Iris pigment epithelial cell (primary cell): ENCODE measurements around the gene TMPRSS15.
A peak's percentile ranks its signal among the peaks of the same experiment; 100 is the strongest.

ENCODE experiments used
- DNase-seq: peaks from one replicate; pipeline ENCODE4 v3.0.0-alpha.2; 2011; ENCODE audit warnings: low read depth

The TMPRSS15 gene

DNA sequence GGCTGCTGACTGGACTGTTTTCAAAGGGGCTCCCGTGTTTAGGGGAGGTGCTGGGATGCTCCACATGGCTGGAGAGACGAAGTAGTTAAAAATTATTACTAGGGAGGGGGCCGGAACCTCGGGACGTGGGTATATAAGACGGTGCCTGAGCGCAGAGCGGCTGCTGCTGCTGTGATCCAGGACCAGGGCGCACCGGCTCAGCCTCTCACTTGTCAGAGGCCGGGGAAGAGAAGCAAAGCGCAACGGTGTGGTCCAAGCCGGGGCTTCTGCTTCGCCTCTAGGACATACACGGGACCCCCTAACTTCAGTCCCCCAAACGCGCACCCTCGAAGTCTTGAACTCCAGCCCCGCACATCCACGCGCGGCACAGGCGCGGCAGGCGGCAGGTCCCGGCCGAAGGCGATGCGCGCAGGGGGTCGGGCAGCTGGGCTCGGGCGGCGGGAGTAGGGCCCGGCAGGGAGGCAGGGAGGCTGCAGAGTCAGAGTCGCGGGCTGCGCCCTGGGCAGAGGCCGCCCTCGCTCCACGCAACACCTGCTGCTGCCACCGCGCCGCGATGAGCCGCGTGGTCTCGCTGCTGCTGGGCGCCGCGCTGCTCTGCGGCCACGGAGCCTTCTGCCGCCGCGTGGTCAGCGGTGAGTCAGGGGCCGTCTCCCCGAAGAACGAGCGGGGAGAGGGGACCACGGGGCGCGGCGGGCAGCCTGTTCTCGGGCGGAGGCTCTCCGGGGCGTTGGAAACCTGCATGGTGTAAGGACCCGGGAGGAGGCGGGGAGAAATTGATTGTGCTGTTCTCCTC is 158.7 kb downstream of the TMPRSS15 start, which contains the start of gene CHODL:
CHODL (plus strand) TSS at position 163 of the 793 bp plus-strand sequence; CDS start at position 554, 391 bp downstream.
- peak; percentile 1 for DNase-seq

DNA sequence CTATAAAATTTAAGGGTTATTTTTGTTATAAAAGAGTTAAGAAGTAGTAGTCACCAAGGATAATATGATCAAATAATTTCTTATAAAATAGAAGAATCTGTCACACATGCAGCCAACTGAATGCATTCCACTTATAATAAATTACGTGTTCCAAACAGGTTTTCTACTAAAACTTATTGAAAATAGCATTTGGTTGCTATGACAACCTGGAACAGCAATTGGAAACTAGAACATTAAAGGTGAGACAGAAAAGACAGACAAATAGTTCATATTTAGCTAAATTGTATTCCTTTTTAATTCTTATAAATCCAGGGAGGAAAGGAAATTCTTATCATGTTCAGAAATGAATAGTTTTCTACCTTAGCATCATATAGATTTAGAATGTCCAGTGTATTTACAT is 168.0 kb downstream of the TMPRSS15 start:
- DNase-seq: no peak

DNA sequence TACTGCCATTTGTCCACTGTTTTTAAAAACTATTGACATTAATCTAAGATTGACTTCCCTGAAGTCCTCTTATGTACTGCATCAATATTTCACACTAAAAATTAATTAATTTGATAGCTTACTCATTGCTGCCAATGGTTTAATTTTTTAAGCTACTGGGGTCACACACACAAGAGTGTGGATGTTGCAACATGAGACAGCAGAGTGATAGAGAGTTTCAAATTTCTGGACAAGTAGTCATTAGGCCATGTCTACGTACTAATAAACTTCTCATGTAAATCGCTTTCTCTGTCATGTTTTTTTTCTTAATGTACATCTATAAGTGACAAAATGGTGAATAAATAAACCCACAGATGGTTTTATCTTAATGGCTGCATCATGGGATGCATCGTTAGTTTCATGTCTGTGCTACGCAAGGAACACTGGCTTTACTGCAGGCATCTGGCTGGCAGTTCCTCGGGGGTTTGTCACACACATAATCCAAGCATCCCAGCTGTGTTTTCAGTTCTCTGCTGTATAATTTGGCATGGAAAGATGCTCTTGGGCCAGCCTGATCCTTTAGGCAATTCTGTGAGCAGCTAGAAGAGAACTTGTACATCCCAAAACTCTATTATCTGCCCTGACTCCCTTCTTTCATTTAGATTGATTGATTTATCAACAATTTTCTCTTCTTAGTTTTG is 175.4 kb downstream of the TMPRSS15 start:
- DNase-seq: no peak

DNA sequence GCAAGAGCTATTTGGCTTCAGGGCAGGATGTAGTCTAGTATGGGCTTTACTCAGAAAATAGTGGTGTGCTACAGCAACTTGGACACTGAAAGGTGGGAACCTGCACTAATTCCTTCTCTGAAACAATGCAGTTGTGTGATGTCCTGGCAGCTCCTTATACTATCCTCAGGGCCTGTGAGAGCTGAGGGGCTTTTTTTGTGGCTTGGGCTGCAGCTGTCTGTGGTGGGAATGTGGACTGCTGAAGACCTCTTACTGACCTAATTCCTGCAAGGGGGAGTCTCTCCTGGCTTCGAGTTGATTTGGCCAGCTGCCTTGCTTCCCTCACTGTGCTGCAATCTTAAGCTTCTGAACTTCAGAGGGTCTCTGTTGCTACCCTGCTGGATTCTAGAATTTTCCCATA is 181.2 kb downstream of the TMPRSS15 start:
- DNase-seq: no peak

DNA sequence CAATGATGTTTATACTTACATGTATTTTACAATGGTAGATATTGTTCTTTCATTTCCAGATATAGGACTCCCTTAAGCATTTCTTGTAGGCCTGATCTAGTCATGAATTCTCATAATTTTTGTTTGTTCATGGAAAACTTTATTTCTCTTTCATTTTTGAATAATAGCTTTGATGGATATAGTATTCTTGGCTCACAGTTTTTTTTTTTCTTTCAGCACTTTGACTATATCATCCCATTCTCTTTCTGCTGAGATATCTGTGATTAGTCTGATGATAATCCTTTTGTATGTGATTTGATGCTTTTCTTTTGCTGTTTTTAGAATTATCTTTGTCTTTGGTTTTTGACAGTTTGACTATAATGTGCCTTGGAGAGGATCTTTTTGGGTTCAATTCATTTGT is 183.1 kb downstream of the TMPRSS15 start:
- no peak for DNase-seq
